ENCODE results near the gene MATN3. TPM values are rescaled to one million over a fixed set of nuclear protein-coding genes. Genes with fewer than 3 reads are reported as not detected.

Gene MATN3
- total and polyA plus RNA-seq, 2 of the 8 experiments (the other 6 are each of a cell fraction or from before 2014, with no cell fraction given), result 3.0 to 9.9 TPM

- H3K23ac ChIP-seq (ENCODE audit: insufficient read length), result no peak overlapping the region
- H4K5ac ChIP-seq (ENCODE audit: insufficient read length, low read depth, low read length), result no peak overlapping the region
- H3K79me2 ChIP-seq (ENCODE audit: control insufficient read depth in 1 of 2, insufficient read depth in 2 of 2, low read length in 2 of 2), result peaks cover 0 to 6% of the 10 kb centered on the region in 2 experiments; a peak in 1 of 4 replicates
- no peak overlapping the region for H2BK20ac ChIP-seq (ENCODE audit: low read length)
- H3K56ac ChIP-seq (replicated peaks; ENCODE audit: insufficient read length, low read depth, low read length), result no peak overlapping the region
- H2AFZ ChIP-seq (ENCODE audit: low read length), result no peak overlapping the region
- ChIA-PET POLR2A (ENCODE audit: partially characterized antibody) (interaction anchor here (1.1 to 2.4 kb wide), 2 partner anchors 8 to 17 kb away, joined by 4 to 6 read pairs; partner anchors contain the start of gene LAPTM4A), CTCF (ENCODE audit: partially characterized antibody) (interaction anchor here (0.6 to 6.1 kb wide), 5 partner anchors 9 to 69 kb away, joined by 3 to 30 read pairs (median 3); no protein-coding TSS in a partner anchor)
- H3K4me3 ChIP-seq (ENCODE audit: extremely low read depth in 1 of 4, insufficient read depth in 2 of 4, low read depth in 3 of 4, low read length in 4 of 4), result no peak overlapping the region
- H2BK120ac ChIP-seq (replicated peaks; ENCODE audit: low read depth, low read length), result no peak overlapping the region
- no peaks in the 10 kb centered on the region for H3K23me2 ChIP-seq (ENCODE audit: low read depth, low read length)
- H3K27me3 ChIP-seq (replicated peaks in 1 of 4; ENCODE audit: control insufficient read depth in 3 of 4, extremely low read depth in 1 of 4, insufficient read depth in 3 of 4, low read length in 3 of 4), result no peaks in the 10 kb centered on the region
- FAIRE-seq, result no peak
- H2BK12ac ChIP-seq (ENCODE audit: low read depth, low read length), result no peak overlapping the region
- H3K4me2 ChIP-seq (ENCODE audit: insufficient read depth in 1 of 2, low read depth in 2 of 2, low read length in 2 of 2), result no peak overlapping the region
- H4K20me1 ChIP-seq (replicated peaks in 1 of 2; ENCODE audit: control insufficient read depth in 1 of 2, insufficient read depth in 2 of 2, low read length in 2 of 2), result peaks cover 5 to 11% of the 10 kb centered on the region in 2 experiments
- no peak overlapping the region for H2AK5ac ChIP-seq (ENCODE audit: low read depth, low read length)
- H2BK5ac ChIP-seq (ENCODE audit: low read depth, low read length), result no peak overlapping the region
- H3K36me3 ChIP-seq (ENCODE audit: control insufficient read depth in 2 of 4, insufficient read depth in 4 of 4, low read length in 3 of 4), result peaks cover 18 to 80% (median 53%) of the 10 kb centered on the region in 4 experiments
- no peaks in the 10 kb centered on the region for H3K9me3 ChIP-seq (ENCODE audit: insufficient read depth in 2 of 2, low read depth in 1 of 2, low read length in 1 of 2)
- H3K4me1 ChIP-seq (replicated peaks in 1 of 4; ENCODE audit: control insufficient read depth in 3 of 4, insufficient read depth in 4 of 4, low read length in 3 of 4), result no peaks in the 10 kb centered on the region
- no peak overlapping the region for H3K4ac ChIP-seq (replicated peaks; ENCODE audit: insufficient read length, low read depth, low read length)
- no peak for DNase-seq (ENCODE audit: low read depth in 1 of 2, low spot score in 2 of 2)
- 97% methylated on average over 2 of the region's 2 CpGs; no CpG with 5 or more reads in 1 of the 2 experiments for WGBS, 2 experiments (ENCODE audit: extremely low coverage in 1 of 2, insufficient coverage in 1 of 2, insufficient read length in 1 of 2, insufficient replicate concordance in 2 of 2, low coverage in 1 of 2, low lambda C conversion rate in 2 of 2, missing lambda C conversion rate in 1 of 2)
- H4K91ac ChIP-seq (replicated peaks; ENCODE audit: insufficient read length, low read length), result no peak overlapping the region
- no peak overlapping the region for H3K18ac ChIP-seq (ENCODE audit: extremely low read depth, low read length)
- H3K27ac ChIP-seq (ENCODE audit: low read depth, low read length), result no peak overlapping the region
- no peak overlapping the region for H3K9ac ChIP-seq (replicated peaks in 1 of 4; ENCODE audit: extremely low read depth in 1 of 4, low read depth in 3 of 4, low read length in 3 of 4)
- H3K79me1 ChIP-seq (ENCODE audit: low read depth, low read length), result no peaks in the 10 kb centered on the region
- H3K14ac ChIP-seq (ENCODE audit: insufficient read length), result no peak overlapping the region
- no peak overlapping the region for H2BK15ac ChIP-seq (ENCODE audit: low read length)
- no peak overlapping the region for H4K8ac ChIP-seq (ENCODE audit: extremely low read depth, insufficient read depth, low read length)
- TF ChIP-seq, protein P1, sequence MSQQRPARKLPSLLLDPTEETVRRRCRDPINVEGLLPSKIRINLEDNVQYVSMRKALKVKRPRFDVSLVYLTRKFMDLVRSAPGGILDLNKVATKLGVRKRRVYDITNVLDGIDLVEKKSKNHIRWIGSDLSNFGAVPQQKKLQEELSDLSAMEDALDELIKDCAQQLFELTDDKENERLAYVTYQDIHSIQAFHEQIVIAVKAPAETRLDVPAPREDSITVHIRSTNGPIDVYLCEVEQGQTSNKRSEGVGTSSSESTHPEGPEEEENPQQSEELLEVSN (IDR thresholded peaks at IDR 0.05), result no peak
- no peak for TF ChIP-seq ZNF274 (IDR thresholded peaks at IDR 0.05; ENCODE audit: borderline replicate concordance, extremely low read depth, low read length)
- TF ChIP-seq HDAC2 (IDR thresholded peaks at IDR 0.05; ENCODE audit: borderline replicate concordance in 1 of 2, low read depth in 2 of 2, low read length in 2 of 2), result no peak
- no peak for TF ChIP-seq EZH2 (IDR thresholded peaks at IDR 0.05; ENCODE audit: low read depth, low read length, severe bottlenecking)
- no peak for TF ChIP-seq BRCA1 (IDR thresholded peaks at IDR 0.05; ENCODE audit: low read depth, low read length)
- no peak for TF ChIP-seq FOSL1 (IDR thresholded peaks at IDR 0.05; ENCODE audit: insufficient read depth, low read depth, low read length)
- TF ChIP-seq KDM5A (IDR thresholded peaks at IDR 0.05; ENCODE audit: low read length), result no peak
- TF ChIP-seq CBX5 (IDR thresholded peaks at IDR 0.05; ENCODE audit: low read depth, low read length), result no peak
- TF ChIP-seq SP4 (IDR thresholded peaks at IDR 0.05; ENCODE audit: low read length), result no peak
- no peak for TF ChIP-seq RAD21 (IDR thresholded peaks at IDR 0.05 in 1 of 2, conservative IDR thresholded peaks at IDR 0.05 in 1 of 2; ENCODE audit: low read depth in 2 of 2, low read length in 2 of 2)
- TF ChIP-seq JUN (IDR thresholded peaks at IDR 0.05; ENCODE audit: low read depth, low read length), result no peak
- TF ChIP-seq TAF7 (optimal IDR thresholded peaks at IDR 0.05; ENCODE audit: borderline replicate concordance, low read depth, low read length), result no peak
- TF ChIP-seq MAFK (IDR thresholded peaks at IDR 0.05; ENCODE audit: low read depth, low read length), result no peak
These were observed 22.4 kb upstream of the MATN3 start for GRCh38 chr2:20034821-20035220.

Measured in H1 (cell line).